ENCODE data around the gene SBF2. TPM values are rescaled to one million over a fixed set of nuclear protein-coding genes. Genes with fewer than 3 reads are reported as not detected.

The SBF2 gene
- total and polyA plus RNA-seq, 2 donors (not counting 1 experiment from before 2014, with no cell fraction given) = 5.6 to 17.7 TPM

DNA sequence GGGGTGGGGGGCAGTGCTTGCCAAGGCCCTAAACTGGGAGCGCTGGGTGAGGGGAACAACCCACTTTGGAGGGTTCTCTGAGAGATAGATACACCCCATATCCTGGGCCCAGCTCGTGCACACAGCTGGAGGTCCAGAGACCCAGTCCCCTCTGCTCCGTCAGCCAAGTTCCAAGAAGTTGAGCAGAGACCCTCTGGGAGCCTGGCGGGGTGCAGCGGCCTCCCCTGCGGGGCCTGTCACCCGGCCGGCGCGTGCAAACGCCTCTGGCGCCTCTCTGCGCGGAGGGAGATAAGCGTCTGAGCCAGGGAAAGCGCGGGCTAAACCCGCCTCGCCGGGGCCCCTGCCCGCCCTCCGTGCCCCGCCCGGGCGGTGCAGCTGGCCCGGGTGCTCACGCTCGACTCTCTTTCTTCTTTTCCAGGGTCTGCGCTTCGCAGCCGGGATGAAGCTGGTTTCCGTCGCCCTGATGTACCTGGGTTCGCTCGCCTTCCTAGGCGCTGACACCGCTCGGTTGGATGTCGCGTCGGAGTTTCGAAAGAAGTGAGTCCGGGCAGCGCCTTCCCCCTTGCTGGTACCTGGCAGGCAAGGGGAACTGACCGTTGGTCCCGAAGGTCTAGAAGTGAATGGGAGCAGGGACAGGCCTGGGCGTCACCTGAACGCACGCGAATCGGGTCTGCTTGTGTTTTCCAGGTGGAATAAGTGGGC is 11.4 kb upstream of the SBF2 start:
- Histone ChIP-seq H3K36me3 (replicated peaks in 1 of 2; ENCODE audit: control extremely low read depth in 1 of 2, control insufficient read depth in 1 of 2, extremely low read depth in 1 of 2, insufficient read depth in 2 of 2, low read length in 1 of 2) (no peaks in the 10 kb centered on the region), H3K9ac (ENCODE audit: low read length) (peak overlapping the region; percentile 82), H3K4me1 (ENCODE audit: control insufficient read depth in 2 of 2, insufficient read depth in 2 of 2, low read length in 2 of 2) (peaks cover 42 to 58% of the 10 kb centered on the region in 2 donors), H3K27ac (ENCODE audit: low read length in 2 of 2) (no peak overlapping the region), H3K79me2 (ENCODE audit: control insufficient read depth, insufficient read depth, low read length) (no peaks in the 10 kb centered on the region), H3K4me3 (ENCODE audit: control extremely low read depth in 1 of 5, extremely low read depth in 1 of 5, insufficient read depth in 1 of 5, low read depth in 2 of 5, low read length in 4 of 5) (peak overlapping the region; percentile 57 to 92 (median 72)), H2AFZ (ENCODE audit: insufficient read depth, low read depth, low read length, poor library complexity, severe bottlenecking) (peak overlapping the region; percentile 95), H4K20me1 (ENCODE audit: control insufficient read depth, insufficient read depth, low read length, poor library complexity, severe bottlenecking) (no peaks in the 10 kb centered on the region), H3K27me3 (replicated peaks in 1 of 4; ENCODE audit: control extremely low read depth in 1 of 4, control insufficient read depth in 3 of 4, insufficient read depth in 4 of 4, low read length in 3 of 4) (peaks cover 0 to 34% (median 15%) of the 10 kb centered on the region in 4 experiments), H3K9me3 (ENCODE audit: control extremely low read depth in 1 of 3, control insufficient read depth in 2 of 3, insufficient read depth in 1 of 3, low read length in 2 of 3) (peaks cover 0 to 16% (median 0%) of the 10 kb centered on the region in 3 donors), H3K4me2 (replicated peaks; ENCODE audit: low read depth, low read length, poor library complexity, severe bottlenecking) (peak overlapping the region; percentile 98)
- Mint-ChIP-seq H3K27me3 (peaks cover 13% of the 10 kb centered on the region), H3K4me1 (peaks cover 54% of the 10 kb centered on the region), H3K9me3 (ENCODE audit: insufficient read depth) (no peaks in the 10 kb centered on the region), H3K4me3 (peak overlapping the region; percentile 98), H3K27ac (peak overlapping the region; percentile 8)
- ATAC-seq (ENCODE audit: low read depth) (no peak), DNase-seq (peak; percentile 61)
- WGBS (ENCODE audit: insufficient coverage) = 2% methylated on average over 51 of the region's 51 CpGs
- POLR2A ChIA-PET = interaction anchor here (0.7 to 1.1 kb wide), 2 partner anchors 235 to 547 kb away, joined by 3 read pairs; partner anchors contain the start of gene RNF141
- TF ChIP-seq, protein P1, sequence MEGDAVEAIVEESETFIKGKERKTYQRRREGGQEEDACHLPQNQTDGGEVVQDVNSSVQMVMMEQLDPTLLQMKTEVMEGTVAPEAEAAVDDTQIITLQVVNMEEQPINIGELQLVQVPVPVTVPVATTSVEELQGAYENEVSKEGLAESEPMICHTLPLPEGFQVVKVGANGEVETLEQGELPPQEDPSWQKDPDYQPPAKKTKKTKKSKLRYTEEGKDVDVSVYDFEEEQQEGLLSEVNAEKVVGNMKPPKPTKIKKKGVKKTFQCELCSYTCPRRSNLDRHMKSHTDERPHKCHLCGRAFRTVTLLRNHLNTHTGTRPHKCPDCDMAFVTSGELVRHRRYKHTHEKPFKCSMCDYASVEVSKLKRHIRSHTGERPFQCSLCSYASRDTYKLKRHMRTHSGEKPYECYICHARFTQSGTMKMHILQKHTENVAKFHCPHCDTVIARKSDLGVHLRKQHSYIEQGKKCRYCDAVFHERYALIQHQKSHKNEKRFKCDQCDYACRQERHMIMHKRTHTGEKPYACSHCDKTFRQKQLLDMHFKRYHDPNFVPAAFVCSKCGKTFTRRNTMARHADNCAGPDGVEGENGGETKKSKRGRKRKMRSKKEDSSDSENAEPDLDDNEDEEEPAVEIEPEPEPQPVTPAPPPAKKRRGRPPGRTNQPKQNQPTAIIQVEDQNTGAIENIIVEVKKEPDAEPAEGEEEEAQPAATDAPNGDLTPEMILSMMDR (IDR thresholded peaks at IDR 0.05) = no peak
- TF ChIP-seq EZH2 (IDR thresholded peaks at IDR 0.05; ENCODE audit: borderline replicate concordance, insufficient read depth, low read depth, low read length, poor library complexity, severe bottlenecking) = no peak
- CTCF ChIA-PET = interaction anchor here (0.6 to 10.2 kb wide), 13 partner anchors 10 to 1392 kb away, joined by 3 to 187 read pairs (median 7); no protein-coding TSS in a partner anchor
- intact Hi-C loops (cut with micrococcal nuclease) = loop anchor here (5.0 to 10.0 kb wide), 5 partner anchors 149 to 991 kb away; partner anchors contain the start of genes AMPD3, RNF141, TMEM41B and WEE1

All from B cell (primary cell).